ENCODE data around the gene CHIT1.
"Not testable (repeated sequence)": the region's sequence is repeated elsewhere in the genome, so short reads cannot be mapped to it uniquely, and the experiment has no call there.

CHIT1 gene

GRCh38 chr1:203252678-203253077, 23.2 kb upstream of the CHIT1 start:
- no peak for DNase-seq (ENCODE audit: extremely low spot score)
- TF ChIP-seq CTCF (IDR thresholded peaks at IDR 0.05; ENCODE audit: control extremely low read depth, extremely low read depth, low read depth, missing control alignments), result no peak
- ChIA-PET CTCF (interaction anchor here (1.5 to 3.6 kb wide), 2 partner anchors 15 to 17 kb away, joined by 5 to 24 read pairs; no protein-coding TSS in a partner anchor), POLR2A (no interaction called here)

GRCh38 chr1:203251466-203251865, 22.0 kb upstream of the CHIT1 start:
- POLR2A ChIA-PET, result no interaction called here
- CTCF ChIA-PET, result interaction anchor here (2.8 to 3.6 kb wide), 2 partner anchors 16 to 35 kb away, joined by 7 to 24 read pairs; no protein-coding TSS in a partner anchor
- TF ChIP-seq CTCF (IDR thresholded peaks at IDR 0.05; ENCODE audit: control extremely low read depth, extremely low read depth, low read depth, missing control alignments), result no peak
- DNase-seq (ENCODE audit: extremely low spot score), result no peak

GRCh38 chr1:203250911-203251310, 21.4 kb upstream of the CHIT1 start:
- CTCF ChIA-PET, result interaction anchor here (1.6 to 3.6 kb wide), 3 partner anchors 12 to 35 kb away, joined by 3 to 24 read pairs (median 7); no protein-coding TSS in a partner anchor
- DNase-seq (ENCODE audit: extremely low spot score), result no peak
- POLR2A ChIA-PET, result no interaction called here
- no peak for TF ChIP-seq CTCF (IDR thresholded peaks at IDR 0.05; ENCODE audit: control extremely low read depth, extremely low read depth, low read depth, missing control alignments)

- POLR2A ChIA-PET, result no interaction called here
- DNase-seq (ENCODE audit: extremely low spot score), result no peak
- no peak for TF ChIP-seq CTCF (IDR thresholded peaks at IDR 0.05; ENCODE audit: control extremely low read depth, extremely low read depth, low read depth, missing control alignments)
- CTCF ChIA-PET, result interaction anchor here (0.6 to 0.8 kb wide), 2 partner anchors 22 to 25 kb away, joined by 3 to 7 read pairs; no protein-coding TSS in a partner anchor
These were observed 15.3 kb upstream of the CHIT1 start for GRCh38 chr1:203244776-203245175.

GRCh38 chr1:203241708-203242107, 12.2 kb upstream of the CHIT1 start:
- POLR2A ChIA-PET; DNase-seq (ENCODE audit: extremely low spot score): not testable (repeated sequence)
- CTCF ChIA-PET, result interaction anchor here (1.3 kb wide), 1 partner anchor 13 kb away, joined by 3 read pairs; no protein-coding TSS in a partner anchor

GRCh38 chr1:203239526-203240305, 10.2 kb upstream of the CHIT1 start:
- ChIA-PET CTCF (interaction anchor here (1.1 to 2.3 kb wide), 4 partner anchors 11 to 200 kb away, joined by 3 to 6 read pairs (median 4); no protein-coding TSS in a partner anchor), POLR2A (no interaction called here)
- peak; percentile 12 for DNase-seq (ENCODE audit: extremely low spot score)
- TF ChIP-seq CTCF (IDR thresholded peaks at IDR 0.05; ENCODE audit: control extremely low read depth, extremely low read depth, low read depth, missing control alignments), result no peak

GRCh38 chr1:203239081-203239480, 9.6 kb upstream of the CHIT1 start:
- POLR2A ChIA-PET, result no interaction called here
- DNase-seq (ENCODE audit: extremely low spot score), result no peak
- CTCF ChIA-PET, result interaction anchor here (1.1 to 2.3 kb wide), 4 partner anchors 11 to 199 kb away, joined by 3 to 6 read pairs (median 4); no protein-coding TSS in a partner anchor
- no peak for TF ChIP-seq CTCF (IDR thresholded peaks at IDR 0.05; ENCODE audit: control extremely low read depth, extremely low read depth, low read depth, missing control alignments)
